GM21367 (cell line): ENCODE data around the gene CLDN9.

ENCODE experiments used
- ATAC-seq: cut with Tn5 transposase; IDR thresholded peaks from one replicate; pipeline ENCODE4 v1.9.1; 2021; ENCODE audit not compliant: unreplicated experiment

Gene CLDN9

DNA sequence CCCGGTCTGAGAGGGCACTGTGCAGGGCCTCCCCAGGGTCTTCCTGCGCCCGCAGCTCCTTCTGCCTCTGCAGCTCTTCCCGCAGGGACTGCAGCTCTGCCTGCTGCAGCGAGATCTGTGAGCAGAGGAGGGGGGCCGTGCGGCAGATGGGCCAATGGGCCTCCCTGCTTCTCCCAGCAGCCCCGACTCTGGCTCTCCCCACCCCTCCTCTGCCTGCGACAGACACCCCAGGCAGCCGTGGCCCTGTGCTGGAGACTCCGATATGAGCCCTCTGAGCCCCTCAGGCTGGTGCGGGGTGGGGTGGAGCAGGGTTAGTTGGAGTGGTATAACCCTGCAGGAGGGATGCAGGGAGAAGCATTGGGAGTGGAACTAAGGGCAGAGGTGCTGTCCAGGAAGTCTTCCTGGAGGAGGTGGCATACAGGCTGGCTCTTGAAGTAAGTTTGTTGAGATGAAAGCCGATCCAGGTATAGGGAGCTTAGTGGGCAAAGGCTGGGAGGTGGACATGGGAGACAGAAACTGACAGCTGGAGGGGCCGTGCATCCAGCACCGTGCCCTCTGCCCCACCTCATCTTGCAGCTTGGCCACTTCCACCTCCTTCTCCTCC is 16.1 kb downstream of the CLDN9 start:
- no peak for ATAC-seq

DNA sequence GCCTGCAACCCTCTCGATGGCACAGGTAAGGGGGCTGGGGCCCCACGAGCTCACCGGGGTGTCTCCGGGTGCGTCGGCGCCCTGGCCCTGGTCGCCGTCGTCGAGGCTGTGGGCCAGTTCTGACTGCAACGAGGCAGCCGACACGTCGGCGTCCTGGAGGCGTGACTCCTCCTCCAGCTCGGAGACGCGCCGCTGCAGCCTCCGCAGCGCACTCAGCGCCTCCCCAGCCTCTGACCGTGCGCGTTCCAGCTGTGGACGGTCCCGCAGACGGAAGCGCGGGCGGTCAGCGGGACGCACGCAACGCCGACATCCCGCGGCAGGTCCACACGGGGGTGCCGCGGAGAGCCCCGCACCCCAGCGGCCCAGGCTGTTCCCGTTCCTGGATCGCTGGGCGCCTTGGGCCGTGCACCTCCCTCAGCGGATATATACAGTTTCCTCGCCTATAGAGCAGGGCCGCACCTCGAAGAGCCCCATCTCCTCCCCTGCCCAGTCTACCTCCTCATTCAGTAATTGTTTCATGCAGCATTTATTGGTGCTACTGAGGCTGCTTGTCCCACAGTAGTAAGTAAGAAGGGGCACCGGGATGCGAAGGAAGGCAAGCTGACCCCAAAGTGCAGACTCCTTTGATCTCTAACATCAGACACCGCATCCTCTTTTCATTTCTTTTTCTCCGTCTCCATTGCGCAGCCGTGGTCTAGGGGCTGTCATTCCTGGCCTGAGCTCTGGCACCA is 16.9 kb downstream of the CLDN9 start:
- no peak for ATAC-seq

DNA sequence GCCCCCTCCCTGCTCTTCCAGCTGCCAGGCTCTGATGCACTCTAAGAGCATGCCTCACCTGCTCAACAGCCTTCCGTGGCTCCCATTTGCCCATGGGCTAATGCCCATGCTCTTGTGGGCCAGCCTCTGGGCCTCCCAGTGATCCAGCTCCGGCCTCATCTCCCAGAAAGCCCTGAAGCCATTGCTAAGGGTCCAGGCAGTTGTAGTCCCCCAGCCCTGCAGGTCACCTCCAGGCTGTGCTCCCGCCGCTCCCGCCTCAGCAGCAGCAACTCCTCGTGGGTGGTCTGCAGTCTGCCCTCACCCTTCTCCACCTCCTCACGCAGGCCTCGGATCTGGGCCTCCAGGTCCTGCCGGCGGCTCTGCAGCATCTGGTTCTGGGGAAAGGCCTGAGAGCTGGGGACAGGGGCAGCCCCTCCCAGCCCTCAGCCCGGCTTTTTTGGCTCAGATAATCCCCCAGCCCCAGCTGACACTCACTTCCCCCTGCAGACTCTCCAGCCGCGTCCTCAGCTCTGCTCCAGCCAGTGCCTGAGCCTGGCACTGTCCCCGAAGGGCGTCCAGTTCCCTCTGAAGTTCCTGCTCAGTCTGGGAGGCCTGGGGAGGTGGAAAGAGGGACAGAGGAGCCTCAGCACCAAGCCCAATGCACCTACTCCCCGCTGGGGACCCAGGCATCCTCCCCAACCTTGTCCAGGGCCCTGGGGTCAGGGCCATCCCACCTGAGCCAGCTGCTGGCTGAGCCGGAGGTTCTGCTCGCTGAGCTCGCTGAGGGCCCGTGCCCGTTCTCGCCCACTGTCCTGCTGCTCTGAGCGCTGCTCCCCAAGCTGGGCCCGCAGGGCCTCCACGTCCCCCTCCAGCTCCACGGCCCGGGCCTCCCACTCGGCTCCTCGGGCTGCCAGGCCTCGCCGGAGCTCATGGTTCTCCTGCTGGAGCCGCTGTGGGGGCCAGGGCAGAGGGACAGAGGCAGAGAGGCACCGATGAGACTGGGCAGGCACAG is 17.8 kb downstream of the CLDN9 start:
- ATAC-seq = no peak

DNA sequence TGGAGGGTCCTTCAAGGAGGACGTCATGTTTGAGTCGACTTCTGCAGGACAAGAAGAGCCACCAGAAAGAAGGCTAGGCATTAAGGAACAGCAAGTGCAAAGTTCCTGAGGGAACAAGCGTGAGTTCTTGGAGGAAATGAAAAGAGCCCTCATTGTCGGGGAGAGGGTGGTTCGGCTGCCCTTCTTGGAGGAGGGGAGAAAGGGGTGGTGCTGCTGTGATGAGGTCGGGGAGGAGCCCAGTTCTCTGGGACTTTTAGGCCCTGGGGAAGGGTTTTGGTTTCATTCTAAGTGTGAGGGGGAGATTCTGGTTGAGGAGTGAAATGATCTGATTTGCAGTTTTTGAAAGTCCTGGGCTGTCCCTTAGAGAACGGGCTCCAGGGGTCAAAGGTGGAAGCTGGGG is 19.9 kb downstream of the CLDN9 start:
- no peak for ATAC-seq

DNA sequence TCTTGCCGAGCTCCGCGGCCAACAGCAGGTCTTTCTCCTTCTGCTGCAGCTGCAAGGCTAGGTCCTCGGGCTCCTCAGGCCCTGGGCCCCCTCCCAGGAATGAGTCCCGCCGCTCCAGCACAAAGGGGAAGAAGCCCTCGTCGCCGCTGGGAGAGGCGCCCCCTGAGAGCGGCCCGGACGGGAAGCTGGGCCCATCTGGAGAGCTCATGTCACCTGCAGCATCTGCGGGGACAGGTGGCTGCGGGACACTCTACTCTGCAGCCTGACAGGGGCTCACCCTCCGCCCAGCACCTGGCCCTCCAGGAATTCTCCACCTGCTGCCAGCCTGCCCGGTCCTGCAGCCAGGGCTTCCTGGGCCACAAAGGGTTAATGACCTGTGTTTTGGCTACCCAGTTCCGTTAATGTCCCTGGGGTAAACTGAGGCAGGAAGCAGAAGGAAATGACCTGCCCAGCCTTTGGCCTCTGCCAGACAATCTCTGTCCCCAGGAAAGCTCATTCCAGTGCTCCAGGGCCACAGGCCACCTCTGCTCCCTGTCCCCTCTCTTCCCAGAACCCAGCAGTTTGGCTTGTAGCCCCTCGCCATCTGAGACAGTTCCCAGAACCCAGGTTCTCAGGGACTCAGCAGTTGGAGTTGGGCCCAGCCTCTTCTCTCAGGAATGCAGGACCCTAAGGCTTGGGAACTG is 22.7 kb downstream of the CLDN9 start:
- ATAC-seq = no peak

DNA sequence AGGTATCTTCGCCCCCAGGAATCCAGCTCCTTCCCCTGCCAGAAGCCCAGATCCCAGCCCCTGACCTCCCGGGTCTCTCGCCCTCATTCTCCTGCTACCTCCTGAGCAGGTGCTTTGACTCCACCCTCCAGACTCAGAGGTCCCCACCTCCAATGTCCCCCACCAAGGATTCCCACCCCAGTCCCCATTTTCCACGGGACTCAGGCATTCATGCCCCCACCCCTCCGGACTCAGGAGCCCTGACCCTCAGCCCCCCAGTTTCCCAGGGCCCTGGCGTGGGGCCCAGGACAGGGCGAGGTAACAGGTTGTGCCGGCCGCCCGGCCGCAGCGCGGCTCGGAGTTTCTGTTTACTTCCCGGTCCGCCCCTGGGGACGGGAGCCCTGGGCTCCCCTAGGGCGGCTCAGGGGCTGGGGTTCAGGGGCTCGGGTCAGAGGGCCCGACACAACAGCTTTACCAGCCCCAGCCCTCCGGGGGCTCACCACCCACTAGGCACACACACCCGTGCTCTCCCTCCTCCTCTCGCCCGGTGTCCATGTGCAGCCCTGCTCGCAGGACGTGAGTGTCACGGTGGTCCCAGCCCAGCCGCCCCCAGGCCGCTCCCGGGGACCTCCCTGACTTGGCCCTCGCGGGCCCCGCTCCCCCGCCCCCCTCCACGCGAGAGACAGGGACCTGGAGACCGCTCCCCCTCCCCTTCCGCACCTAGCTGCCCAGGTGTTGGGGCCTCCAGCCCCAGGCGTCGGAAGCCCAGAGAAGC is 23.4 kb downstream of the CLDN9 start:
- ATAC-seq = no peak

DNA sequence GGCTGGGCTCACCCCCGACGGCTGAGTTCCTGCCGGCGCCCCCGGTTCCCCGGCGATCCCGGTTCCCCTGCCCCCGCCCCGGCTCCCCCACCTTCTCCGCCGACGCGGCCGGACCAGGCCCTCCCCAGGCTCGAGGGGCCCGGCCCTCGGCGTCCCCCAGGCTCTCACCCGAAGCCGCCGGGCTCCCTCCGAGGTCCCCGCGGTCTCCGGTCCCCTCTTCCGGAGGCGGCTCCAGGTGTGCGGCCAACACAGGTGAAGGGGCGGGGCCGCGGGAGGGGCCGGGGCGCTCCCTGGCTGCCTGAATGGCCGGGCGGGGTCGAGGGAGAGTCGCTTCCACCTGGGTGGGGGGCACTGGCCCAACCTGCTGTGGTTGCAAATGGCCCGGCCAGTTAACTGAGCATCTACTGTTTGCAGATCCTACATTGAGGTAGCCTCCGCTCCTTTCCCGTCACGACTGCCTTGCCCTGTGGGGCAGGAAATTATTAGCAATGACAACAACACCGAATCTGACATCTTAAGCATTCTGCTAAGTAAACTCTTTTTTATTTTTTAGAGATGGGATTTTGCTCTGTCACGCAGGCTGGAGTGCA is 24.1 kb downstream of the CLDN9 start, which contains the start of gene BICDL2:
Gene BICDL2 (minus strand): TSS at position 219 of the 590 bp plus-strand sequence. CDS start 1,448 bp downstream, outside the sequence.
- no peak for ATAC-seq

DNA sequence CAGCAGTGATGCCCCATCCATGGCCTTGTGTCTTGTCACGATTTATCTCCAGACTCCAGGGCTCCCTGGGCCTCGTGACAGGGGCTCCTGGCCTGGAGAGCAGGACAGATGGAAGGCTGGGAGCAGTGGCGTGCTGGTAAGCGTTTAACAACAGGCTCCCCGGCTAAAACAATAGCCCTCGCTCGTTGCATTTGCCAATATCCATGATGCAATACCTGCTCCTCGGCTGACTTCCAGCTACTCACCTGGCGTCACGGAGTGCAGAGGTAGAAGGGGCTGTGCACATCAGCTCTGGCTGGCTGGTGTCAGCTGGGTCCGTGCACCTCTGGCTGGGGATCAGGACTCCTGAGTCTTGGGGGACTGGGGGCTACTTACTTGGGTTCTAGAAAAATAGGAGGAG is 25.5 kb downstream of the CLDN9 start:
- no peak for ATAC-seq

DNA sequence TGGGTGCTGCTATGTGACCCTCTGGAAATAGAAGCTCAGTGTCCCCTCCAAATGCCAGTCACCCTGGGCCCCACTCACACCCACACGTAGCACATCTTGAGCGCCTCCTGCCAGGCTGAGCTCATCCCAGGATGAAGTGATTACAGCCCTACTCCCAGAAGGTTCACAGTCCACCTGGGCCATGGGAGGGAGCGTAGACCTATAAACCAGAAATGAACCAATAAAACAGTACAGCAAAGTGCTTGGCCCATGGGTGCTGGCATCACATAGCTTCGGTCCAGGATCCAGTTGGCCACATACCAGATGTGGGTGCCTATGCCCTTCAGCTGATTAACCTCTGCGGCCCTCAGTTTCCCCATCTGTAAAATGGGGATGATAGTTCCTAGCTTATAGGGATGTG is 26.2 kb downstream of the CLDN9 start:
- ATAC-seq = no peak

DNA sequence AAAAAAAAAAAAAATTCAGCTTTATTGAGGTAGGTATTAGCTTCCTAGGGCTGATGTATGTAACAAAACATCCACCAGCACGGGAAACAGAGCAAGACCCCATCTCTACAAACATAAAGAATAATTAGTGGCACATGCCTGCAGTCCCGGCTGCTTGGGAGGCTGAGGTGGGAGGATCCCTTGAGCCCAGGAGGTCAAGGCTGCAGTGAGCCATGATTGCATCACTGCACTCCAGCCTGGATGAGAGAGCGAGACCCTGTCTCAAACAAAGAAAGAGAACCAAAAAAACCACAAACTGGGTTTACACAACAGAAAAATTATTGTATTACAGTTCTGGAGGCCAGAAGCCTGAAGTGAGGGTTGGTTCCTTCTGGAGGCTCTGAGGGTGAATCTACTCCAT is 29.7 kb downstream of the CLDN9 start:
- ATAC-seq = no peak

DNA sequence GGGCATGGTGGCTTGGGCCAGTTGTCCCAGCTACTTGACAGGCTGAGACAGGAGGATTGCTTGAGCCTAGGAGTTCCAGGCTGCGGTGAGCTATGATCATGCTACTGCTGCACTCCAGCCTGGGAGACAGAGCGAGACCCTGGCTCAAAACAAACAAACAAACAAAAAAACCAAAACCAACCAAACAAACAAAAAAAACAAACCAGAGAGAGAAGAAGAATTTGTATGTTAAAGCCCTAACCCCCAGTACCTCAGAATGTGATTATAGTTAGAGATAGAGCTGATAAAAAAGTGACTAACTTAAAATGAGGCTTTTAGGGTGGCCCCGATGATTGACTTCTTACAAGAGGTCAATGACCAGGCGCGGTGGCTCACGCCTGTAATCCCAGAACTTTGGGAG is 32.0 kb downstream of the CLDN9 start:
- ATAC-seq = no peak

DNA sequence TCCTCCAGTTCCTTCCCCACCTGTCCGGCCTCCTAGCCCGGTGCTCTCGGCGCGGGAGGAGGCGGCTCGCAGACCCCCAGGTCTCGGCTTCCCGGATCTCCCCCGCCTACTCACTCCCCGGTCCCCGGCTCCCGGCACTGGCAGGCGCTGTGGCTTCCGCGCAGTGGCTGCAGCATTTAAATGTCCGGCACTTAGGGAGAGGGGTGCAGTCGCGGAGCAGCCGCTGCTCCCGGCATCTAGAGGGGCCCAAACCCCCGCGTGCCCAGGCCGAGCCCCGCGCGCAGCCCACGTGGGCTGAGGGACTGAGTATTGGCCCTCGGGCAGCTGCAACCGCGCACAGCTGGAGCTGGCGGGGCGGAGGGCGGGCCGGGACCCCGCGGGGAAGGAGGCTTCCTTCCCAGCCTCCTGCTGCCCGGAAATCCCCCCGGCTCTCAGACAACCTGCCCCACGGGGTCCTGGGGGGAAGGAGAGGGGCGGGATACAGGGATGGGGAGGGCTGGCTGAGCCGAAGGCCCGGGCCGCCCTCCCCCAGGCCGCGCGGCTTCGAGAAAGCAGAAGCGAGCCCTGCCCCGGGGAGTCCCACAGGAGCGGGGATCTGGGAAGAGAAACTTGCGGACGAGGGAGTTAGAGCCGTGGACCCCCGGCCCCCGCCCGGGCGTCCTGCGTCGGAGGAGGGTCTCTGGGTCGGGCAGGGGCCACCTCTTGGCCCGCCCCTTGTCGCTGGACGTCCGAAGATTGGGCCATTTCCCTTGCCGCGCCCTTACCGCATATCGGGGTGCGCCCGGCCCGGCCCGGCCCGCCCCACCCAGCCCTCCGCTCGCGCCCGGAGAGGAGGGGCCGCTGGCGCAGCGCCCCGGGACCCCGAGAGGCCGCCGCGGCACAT is 33.3 kb downstream of the CLDN9 start, which contains the start of gene MMP25:
Gene MMP25 (plus strand): TSS at position 804 of the 883 bp plus-strand sequence. CDS start 357 bp downstream, outside the sequence.
- no peak for ATAC-seq

DNA sequence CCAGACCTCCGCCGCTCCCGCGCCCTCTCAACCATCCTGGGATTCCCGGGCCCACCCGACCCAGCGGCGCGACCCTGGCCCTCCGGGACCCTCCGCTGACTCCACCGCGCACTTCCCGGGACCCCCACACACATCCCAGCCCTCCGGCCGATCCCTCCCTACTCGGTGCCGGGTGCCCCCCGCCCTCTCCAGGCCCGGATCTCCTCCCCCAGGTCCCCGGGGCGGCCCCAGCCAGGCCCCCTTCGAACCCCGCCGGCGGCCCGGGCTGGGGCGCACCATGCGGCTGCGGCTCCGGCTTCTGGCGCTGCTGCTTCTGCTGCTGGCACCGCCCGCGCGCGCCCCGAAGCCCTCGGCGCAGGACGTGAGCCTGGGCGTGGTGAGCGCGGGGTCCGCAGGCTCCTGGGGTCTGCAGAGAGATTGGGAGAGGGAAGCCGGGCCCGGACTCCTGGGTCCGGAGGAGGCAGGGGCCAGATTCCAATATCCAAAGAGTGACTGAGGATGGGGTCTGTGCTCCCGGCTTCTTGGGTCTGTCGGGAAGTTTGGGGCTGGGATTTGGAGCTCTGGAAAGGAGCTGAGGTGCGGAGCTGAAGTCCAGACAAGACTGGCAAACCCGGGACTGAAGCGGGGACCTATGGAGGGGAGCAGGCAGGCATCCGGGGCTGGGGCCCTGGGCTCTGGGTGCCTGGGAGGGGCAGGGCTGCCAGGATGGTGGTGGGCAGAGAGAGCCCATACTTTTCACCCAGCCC is 34.1 kb downstream of the CLDN9 start:
- no peak for ATAC-seq

DNA sequence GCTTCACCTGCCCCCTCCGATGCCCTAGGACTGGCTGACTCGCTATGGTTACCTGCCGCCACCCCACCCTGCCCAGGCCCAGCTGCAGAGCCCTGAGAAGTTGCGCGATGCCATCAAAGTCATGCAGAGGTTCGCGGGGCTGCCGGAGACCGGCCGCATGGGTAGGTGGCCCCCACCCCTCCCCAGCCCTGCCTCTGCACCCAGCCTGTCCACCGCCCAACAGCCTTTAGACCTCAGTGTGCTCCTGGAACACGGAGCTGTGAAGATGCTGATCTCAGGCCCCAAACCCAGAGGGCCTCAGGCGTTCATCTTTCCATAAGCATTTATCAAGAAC is 34.6 kb downstream of the CLDN9 start:
- ATAC-seq = no peak

DNA sequence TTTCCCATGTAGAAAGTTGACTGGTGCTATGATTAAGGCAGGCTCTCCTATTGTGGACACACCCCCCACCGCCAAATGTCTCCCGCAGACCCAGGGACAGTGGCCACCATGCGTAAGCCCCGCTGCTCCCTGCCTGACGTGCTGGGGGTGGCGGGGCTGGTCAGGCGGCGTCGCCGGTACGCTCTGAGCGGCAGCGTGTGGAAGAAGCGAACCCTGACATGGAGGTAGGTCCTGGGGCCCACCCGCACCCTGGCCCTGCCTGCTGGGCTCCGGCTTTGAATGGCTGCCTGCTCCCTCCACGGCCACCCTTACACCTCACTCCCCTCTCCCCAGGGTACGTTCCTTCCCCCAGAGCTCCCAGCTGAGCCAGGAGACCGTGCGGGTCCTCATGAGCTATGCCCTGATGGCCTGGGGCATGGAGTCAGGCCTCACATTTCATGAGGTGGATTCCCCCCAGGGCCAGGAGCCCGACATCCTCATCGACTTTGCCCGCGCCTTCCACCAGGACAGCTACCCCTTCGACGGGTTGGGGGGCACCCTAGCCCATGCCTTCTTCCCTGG is 37.3 kb downstream of the CLDN9 start:
- ATAC-seq = no peak

DNA sequence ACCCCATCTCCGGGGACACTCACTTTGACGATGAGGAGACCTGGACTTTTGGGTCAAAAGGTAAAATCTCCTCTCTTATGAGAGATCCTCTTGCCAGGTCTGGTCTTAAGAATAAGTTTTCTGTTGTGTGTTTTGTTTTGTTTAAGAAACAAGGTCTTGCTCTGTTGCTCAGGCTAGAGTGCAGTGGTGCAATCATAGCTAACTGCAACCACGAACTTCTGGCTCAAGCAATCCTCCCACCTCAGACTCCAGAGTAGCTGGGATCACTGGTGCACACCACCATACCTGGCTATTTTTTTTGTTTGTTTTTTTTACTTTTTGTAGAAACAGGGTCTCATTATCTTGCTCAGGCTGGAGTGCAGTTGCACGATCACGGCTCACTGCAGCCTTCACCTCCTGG is 37.8 kb downstream of the CLDN9 start:
- ATAC-seq = no peak

DNA sequence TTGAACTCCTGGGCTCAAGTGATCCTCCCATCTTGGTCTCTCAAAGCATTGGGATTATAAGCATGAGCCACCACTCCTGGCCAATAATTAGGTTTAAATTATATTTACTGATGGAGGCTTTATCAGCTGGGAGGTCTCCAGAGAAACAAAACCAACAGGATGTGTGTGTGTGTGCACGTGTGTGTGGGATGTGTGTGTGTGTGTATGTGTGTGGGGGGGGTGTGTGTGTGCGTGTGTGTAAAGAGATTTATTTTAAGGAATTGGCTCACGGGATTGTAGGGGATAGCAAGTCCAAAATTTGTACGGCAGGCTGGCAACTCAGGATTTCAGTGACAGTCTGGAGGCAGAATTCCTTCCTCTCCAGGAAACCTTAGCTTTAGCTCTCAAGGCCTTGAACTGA is 38.3 kb downstream of the CLDN9 start:
- ATAC-seq = no peak

DNA sequence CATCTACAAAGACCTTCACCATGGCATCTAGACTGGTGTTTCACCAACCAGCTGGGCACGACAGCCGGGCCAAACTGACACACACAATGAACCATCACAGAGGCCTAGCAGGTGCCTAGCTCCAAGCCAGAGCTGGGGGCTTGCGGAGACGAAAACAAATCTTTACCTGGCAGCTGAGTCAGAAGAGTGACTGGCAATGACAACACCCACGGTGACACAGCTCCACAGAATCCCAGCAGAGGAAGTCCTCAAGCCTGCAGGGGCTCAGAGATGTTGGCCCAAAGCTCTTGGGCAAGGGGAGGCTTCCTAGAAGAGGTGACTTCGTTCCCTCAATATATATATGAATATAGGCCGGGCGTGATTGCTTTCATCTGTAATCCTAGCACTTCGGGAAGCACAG is 38.8 kb downstream of the CLDN9 start:
- no peak for ATAC-seq
